Measurements from ENCODE around the gene MCC.

Gene MCC

DNA sequence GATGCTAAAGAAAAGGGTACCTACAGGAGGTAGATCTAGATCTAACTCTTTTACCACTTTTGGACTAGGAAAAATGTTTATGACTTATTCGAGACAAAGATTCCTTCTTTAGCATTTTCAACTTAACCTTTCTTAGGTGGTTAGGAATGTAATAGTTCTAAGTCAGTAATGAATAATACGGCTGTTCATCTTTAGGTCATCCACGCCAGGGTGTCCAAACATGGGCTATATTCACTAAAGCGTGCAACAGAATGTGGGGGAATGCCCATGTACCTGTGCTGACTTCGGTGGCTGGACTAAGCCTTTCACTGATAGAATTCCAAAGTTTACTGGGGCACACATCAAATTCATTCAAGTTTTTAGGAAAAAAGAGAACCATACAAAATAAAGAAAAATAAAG lies 218.2 kb downstream of the MCC start:
- DNase-seq = no peak
- ATAC-seq = no peak

GRCh38 chr5:113269023-113269997 lies 218.9 kb downstream of the MCC start:
- no peak for DNase-seq
- no peak for ATAC-seq

GRCh38 chr5:113268232-113268631 lies 220.0 kb downstream of the MCC start:
- DNase-seq (no peak), ATAC-seq (no peak)

- ATAC-seq (no peak), DNase-seq (no peak)
These were observed 220.8 kb downstream of the MCC start for GRCh38 chr5:113267361-113267900.

- DNase-seq = no peak
These were observed 221.4 kb downstream of the MCC start for GRCh38 chr5:113266913-113267227.

DNA sequence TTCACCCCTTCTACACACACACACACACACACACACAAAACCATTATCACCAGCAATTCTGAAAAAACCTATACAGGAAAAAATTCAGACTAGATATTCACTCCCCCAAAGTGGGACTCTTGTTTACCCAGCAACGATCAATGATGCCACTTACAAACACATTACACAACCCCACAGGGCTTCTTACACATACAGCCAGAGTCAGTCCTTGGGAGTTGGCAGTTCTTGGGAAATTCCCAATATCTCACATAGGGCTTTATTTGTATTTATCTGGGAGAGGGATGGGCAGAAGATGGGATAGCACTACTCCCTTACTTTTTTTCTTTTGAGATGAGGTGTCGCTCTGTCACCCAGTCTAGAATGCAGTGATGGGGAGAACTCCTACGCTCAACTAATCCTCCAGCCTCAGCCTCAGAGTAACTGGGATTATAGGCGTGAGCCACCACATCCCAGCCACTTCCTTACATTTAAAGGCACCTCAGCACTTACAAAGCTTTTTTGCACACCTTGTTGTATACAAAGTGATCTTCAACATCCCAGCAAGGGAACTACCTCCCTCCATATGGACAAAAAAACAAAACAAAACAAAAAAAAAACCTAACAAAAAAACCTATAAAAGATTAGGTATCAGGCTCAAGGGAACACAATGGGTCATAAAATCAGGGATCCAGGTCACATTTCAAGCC lies 221.9 kb downstream of the MCC start:
- ATAC-seq (no peak), DNase-seq (no peak)

More at GRCh38 chr5:113266913-113267227, 221.4 kb downstream of the MCC start:
- ATAC-seq = no peak

GRCh38 chr5:113265190-113265589 lies 223.1 kb downstream of the MCC start:
- DNase-seq (no peak), ATAC-seq (no peak)

DNA sequence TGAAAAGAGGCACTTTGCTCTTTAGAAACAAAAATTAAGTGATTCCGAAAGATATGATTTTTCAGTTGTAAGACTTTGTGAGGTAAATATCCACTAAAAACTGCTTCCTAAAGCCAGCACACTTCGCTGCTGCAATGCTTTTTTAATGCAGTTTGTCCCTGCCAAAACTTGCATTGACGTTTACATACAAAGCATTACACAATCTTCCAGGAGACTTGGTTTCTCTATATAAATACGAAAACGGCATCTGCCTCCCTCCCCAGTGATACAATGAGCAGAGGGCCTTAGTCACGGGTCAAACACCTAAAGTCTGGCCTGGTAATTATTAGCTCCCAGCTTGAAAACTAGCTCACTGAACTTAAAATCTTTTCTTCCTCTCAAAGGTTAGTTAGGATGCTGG lies 224.2 kb downstream of the MCC start:
- ATAC-seq = no peak
- no peak for DNase-seq

DNA sequence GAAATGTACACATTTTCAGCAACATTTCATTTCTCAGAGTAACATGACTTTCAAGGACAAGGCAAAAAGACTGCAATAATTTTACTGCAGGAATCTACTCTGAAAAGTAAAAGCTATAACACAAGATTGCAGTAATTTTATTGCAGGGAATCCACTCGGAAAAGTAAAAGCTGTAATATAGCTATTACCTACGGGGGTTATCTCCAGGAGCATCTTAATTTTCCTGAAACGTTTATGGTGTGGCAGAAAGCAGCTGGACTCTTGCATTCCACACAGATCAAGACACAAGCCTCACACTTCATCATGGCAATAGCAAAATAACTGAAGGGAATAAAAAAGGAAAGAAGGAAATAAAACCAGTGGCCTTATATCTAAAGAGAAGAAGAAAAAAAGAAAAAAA lies 224.7 kb downstream of the MCC start:
- ATAC-seq = no peak
- no peak for DNase-seq

DNA sequence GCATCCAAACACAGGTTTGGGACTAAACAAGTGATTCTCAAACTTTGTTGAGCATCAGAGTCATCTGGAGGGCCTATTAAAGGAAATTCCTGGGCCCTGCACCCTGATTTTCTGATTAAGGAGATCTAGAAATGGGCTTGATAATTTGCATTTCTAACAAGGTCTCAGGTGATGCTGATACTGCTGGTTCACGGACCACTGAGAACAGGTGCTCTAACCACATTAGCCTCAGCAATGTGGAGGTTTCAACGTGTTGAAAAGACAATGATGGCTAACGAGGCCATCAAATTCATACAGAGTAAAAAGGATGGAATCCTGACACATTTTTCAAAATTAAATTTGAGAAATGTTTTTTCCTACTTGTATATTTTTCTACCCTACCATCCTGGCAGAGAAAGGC lies 225.6 kb downstream of the MCC start:
- no peak for ATAC-seq

DNA sequence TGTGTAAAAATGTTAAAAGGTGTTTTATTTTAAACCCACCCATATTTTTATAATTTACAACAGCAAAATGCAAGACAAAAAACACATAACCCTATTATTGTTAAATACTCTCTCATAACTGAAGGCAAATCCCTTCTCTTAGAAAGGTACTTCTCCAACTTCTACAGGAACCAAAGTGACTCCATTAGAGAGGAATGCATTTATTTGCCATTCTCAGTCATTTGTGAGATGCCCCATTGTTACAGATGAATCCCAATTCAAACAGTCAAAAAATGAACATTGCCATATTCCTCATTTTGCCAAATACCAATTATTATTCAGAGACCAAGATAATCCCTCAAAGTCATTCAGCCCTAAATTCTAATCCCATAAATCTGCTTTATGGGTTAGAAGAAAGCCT lies 229.2 kb downstream of the MCC start:
- DNase-seq (no peak), ATAC-seq (no peak)

More for the DNA sequence above, 225.6 kb downstream of the MCC start:
- no peak for DNase-seq

- DNase-seq (no peak), ATAC-seq (no peak)
These were observed 230.7 kb downstream of the MCC start for GRCh38 chr5:113257545-113257944.

DNA sequence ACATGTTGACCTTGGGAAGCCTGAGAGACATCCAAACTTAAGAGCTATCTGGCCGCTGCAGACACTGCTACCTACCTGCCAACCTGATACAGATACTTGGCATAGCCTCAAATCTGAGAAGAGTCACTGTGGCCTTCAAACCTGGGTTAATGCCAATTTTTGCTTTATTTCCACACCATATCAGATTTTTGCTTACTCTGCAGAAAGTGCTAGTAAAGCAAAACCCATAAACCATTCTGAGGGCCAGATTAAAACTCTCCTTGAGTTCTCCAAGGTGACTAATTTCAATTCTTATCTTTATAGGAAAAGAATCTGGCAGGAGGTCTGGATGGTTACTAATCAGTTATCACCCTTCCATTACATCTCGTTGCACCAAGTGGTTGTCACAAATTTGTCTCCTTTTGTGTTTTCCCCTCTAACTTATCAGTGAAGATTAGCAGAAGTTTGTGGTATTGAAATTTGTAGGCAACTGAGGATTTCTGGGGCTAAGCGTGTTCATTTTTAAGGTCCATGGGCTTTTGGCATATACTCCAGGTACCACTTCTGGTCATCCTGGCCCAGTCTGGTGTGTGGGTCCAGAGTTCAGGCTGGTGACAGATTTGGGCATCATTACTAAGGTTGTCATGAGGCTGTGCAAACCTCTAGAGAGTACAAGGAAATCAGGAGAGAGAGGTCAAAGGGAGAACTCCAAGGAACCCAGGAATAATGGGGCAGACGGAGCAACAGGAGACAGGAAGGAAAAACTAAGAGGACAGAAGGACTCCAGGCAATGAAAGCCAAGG lies 231.4 kb downstream of the MCC start:
- ATAC-seq (no peak), DNase-seq (no peak)

DNA sequence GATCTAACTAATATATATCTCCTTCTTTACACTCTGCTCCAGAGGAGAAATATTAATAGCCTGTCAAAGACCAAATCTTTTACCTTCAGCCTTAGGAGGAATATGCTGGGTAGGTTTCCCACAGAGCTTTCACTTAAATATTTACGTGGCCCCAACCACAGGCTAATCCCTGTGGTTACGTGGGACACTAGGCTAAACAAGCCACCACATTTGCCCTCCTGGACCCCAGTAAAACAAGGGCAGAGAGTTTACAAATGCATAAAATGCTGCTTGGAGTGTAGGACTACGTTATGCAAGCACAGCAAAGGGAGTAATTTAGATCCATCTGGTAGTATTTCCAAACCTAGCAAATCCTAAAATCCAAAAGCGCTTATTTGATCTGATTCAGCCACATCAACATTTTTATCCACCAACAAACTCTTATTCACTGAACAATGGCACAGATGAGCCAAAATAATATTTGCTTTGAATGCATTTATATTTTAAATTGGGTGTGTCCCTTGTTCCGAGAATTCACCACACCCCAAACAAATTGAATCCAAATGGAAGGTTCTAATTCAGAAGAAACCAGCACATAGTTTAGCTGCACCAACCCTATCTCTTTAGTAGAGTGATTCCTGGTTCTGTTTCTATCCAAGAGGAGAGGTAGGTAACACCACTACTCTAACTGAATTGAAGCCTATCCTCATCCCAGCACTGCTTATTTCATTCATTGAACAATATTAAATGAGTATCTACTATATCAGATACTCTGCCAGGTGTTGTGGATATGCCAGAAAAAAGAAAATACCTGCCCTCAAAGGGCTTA lies 232.5 kb downstream of the MCC start:
- DNase-seq = no peak
- ATAC-seq = no peak

GRCh38 chr5:113255105-113255504 lies 233.1 kb downstream of the MCC start:
- DNase-seq (no peak), ATAC-seq (no peak)

DNA sequence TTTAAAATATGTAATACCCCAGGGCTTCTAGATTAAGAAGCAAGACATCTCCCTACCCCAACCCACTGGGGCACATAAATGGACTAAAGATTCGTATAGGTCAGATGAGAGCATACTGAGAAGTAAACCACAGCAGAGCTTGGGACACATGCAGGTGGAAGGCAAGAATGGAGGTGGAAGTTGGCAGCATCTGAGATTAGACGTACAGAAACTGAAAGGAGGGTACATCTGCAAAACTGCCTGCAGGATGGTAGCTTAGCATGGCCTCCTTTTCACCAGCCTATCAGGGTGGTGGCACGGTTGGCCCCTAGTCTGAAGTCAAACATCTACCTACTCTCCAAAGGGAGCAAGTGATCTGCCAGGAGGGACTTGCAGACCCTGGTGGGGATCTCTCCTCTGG lies 235.2 kb downstream of the MCC start:
- no peak for DNase-seq
- no peak for ATAC-seq

DNA sequence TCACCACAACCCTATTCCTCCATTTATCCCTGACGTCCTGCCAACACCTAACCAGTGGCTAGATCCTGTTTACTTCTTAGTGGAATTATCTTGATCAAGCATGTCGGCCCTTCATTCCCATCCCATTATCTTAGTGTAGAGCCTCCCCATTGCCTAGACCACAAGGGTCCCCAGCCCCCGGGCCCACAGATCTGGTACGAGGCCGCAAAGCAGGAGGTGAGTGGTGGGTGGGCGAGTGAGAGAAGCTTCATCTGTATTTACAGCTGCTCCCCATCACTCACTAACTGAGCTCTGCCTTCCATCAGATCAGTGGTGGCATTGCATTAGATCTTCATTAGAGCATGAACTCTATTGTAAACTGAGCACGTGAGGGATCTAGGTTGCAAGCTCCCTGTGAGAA lies 236.2 kb downstream of the MCC start:
- DNase-seq (no peak), ATAC-seq (no peak)

- no peak for ATAC-seq
These were observed 237.8 kb downstream of the MCC start for GRCh38 chr5:113250341-113250953.

GRCh38 chr5:113249206-113249605 lies 239.0 kb downstream of the MCC start:
- no peak for ATAC-seq
- no peak for DNase-seq

More at GRCh38 chr5:113250341-113250953, 237.8 kb downstream of the MCC start:
- DNase-seq = no peak

- ATAC-seq (no peak), DNase-seq (no peak)
These were observed 241.8 kb downstream of the MCC start for GRCh38 chr5:113246361-113246870.
